Hepatocyte (in vitro differentiated cells): ENCODE data around the gene EVC2. TPM values are rescaled to one million over a fixed set of nuclear protein-coding genes. Genes with fewer than 3 reads are reported as not detected.

Experiments used
- DNase-seq: peaks from one replicate; pipeline ENCODE4 v3.0.0-alpha.2; 2016; ENCODE audit warnings: low spot score
- H2AFZ ChIP-seq: fragments of 200-600 bp; sonication (generic); 2 replicates; pipeline ENCODE4 v1.6.0; 2016; ENCODE audit warnings: antibody characterized with exemption, mild to moderate bottlenecking
- H3K27ac ChIP-seq: fragments of 200-600 bp; sonication (generic); 2 replicates; pipeline ENCODE4 v1.5.1; 2016; ENCODE audit warnings: mild to moderate bottlenecking
- H3K27me3 ChIP-seq: fragments of 200-600 bp; sonication (generic); 2 replicates; pipeline ENCODE4 v1.6.1; 2016
- H3K36me3 ChIP-seq: fragments of 200-600 bp; sonication (generic); replicated peaks from 2 replicates; pipeline ENCODE4 v1.5.1; 2016; ENCODE audit warnings: low read depth; ENCODE audit not compliant: insufficient read depth
- H3K4me1 ChIP-seq: fragments of 200-600 bp; sonication (generic); 2 replicates; pipeline ENCODE4 v1.5.1; 2016; ENCODE audit warnings: mild to moderate bottlenecking, moderate library complexity; ENCODE audit not compliant: insufficient read depth
- H3K4me2 ChIP-seq: fragments of 200-600 bp; sonication (generic); 2 replicates; pipeline ENCODE4 v1.6.0; 2016
- H3K4me3 ChIP-seq: fragments of 200-600 bp; sonication (generic); 2 replicates; pipeline ENCODE4 v1.5.1; 2016; ENCODE audit warnings: mild to moderate bottlenecking
- H3K79me2 ChIP-seq: fragments of 200-600 bp; sonication (generic); 2 replicates; pipeline ENCODE4 v1.6.0; 2017; ENCODE audit warnings: mild to moderate bottlenecking
- H3K9me2 ChIP-seq: fragments of 200-600 bp; sonication (generic); replicated peaks from 2 replicates; pipeline ENCODE4 v1.6.0; 2017; ENCODE audit warnings: mild to moderate bottlenecking; ENCODE audit not compliant: insufficient read depth
- H3K9me3 ChIP-seq: fragments of 200-600 bp; sonication (generic); 2 replicates; pipeline ENCODE4 v1.5.1; 2016; ENCODE audit warnings: low read depth, mild to moderate bottlenecking
- H4K20me1 ChIP-seq: fragments of 200-600 bp; sonication (generic); 2 replicates; pipeline ENCODE4 v1.6.0; 2016; ENCODE audit warnings: mild to moderate bottlenecking; ENCODE audit not compliant: insufficient read depth, poor library complexity, severe bottlenecking
- CTCF ChIP-seq: fragments of 200-600 bp; sonication (generic); IDR thresholded peaks from 2 replicates; pipeline ENCODE4 v1.5.1; 2016; ENCODE audit warnings: antibody characterized with exemption, mild to moderate bottlenecking; ENCODE audit not compliant: poor library complexity
- EZH2 ChIP-seq: fragments of 200-600 bp; sonication (generic); IDR thresholded peaks from 2 replicates; pipeline ENCODE4 v1.6.1; 2016; ENCODE audit warnings: antibody characterized with exemption, mild to moderate bottlenecking, borderline replicate concordance
- EZH2phosphoT487 ChIP-seq: fragments of 200-600 bp; sonication (generic); IDR thresholded peaks from one replicate; pipeline ENCODE4 v1.6.1; 2018; ENCODE audit warnings: antibody characterized with exemption, mild to moderate bottlenecking, low read depth, moderate library complexity; ENCODE audit not compliant: unreplicated experiment, severe bottlenecking
- WGBS: methylation state at CpG from one replicate; pipeline ENCODE4 v1.1.6; 2016; ENCODE audit warnings: low lambda C conversion rate; ENCODE audit errors: missing lambda C conversion rate; 5-methylcytosine and 5-hydroxymethylcytosine counted together
- polyA plus RNA-seq: library from polyadenylated mRNA; unstranded; fragments of >200 nt; fragmentation: Nextera tagmentation; extraction: Ambion mirVana; gene quantifications from 2 replicates; pipeline ENCODE4 v1.2.1, GENCODE V29; 2016
- total RNA-seq: library from RNA; depleted of rRNA; stranded (reverse); fragments of >200 nt; gene quantifications from 2 replicates; pipeline ENCODE4 v1.2.3, GENCODE V29; 2014

The EVC2 gene
- total and polyA plus RNA-seq, 2 experiments from 2014 or later, result 3.0 to 4.2 TPM

GRCh38 chr4:5574386-5574785, 134.0 kb downstream of the EVC2 start:
- 97% methylated on average over 5 of the region's 5 CpGs for WGBS
- Histone ChIP-seq H2AFZ (no peak overlapping the region), H3K27me3 (no peaks in the 10 kb centered on the region), H3K4me1 (no peaks in the 10 kb centered on the region), H3K9me3 (no peaks in the 10 kb centered on the region), H3K9me2 (no peaks in the 10 kb centered on the region), H4K20me1 (no peaks in the 10 kb centered on the region), H3K36me3 (no peaks in the 10 kb centered on the region), H3K4me2 (no peak overlapping the region), H3K27ac (no peak overlapping the region), H3K4me3 (no peak overlapping the region), H3K79me2 (no peaks in the 10 kb centered on the region)
- TF ChIP-seq EZH2, result no peak
- DNase-seq, result no peak

GRCh38 chr4:5573965-5574364, 134.4 kb downstream of the EVC2 start:
- H3K4me1 ChIP-seq, result no peaks in the 10 kb centered on the region
- no peaks in the 10 kb centered on the region for H3K9me2 ChIP-seq
- no peak overlapping the region for H2AFZ ChIP-seq
- H3K27ac ChIP-seq, result no peak overlapping the region
- no peaks in the 10 kb centered on the region for H3K79me2 ChIP-seq
- no peaks in the 10 kb centered on the region for H3K27me3 ChIP-seq
- 93% methylated on average over 8 of the region's 8 CpGs for WGBS
- no peaks in the 10 kb centered on the region for H3K9me3 ChIP-seq
- DNase-seq, result no peak
- no peaks in the 10 kb centered on the region for H4K20me1 ChIP-seq
- H3K4me3 ChIP-seq, result no peak overlapping the region
- TF ChIP-seq EZH2phosphoT487, result no peak
- no peak overlapping the region for H3K4me2 ChIP-seq
- no peaks in the 10 kb centered on the region for H3K36me3 ChIP-seq

- Histone ChIP-seq H3K4me3 (no peak overlapping the region), H3K4me2 (no peak overlapping the region), H3K36me3 (no peaks in the 10 kb centered on the region), H3K27ac (no peak overlapping the region), H3K27me3 (no peaks in the 10 kb centered on the region), H3K79me2 (no peaks in the 10 kb centered on the region), H4K20me1 (no peaks in the 10 kb centered on the region), H3K9me2 (no peaks in the 10 kb centered on the region), H3K9me3 (no peaks in the 10 kb centered on the region), H3K4me1 (no peaks in the 10 kb centered on the region), H2AFZ (no peak overlapping the region)
- DNase-seq, result no peak
- TF ChIP-seq EZH2phosphoT487, result no peak
- TF ChIP-seq EZH2, result no peak
- TF ChIP-seq CTCF, result no peak
- 91% methylated on average over 5 of the region's 5 CpGs for WGBS
Measured at GRCh38 chr4:5572751-5573150, 135.6 kb downstream of the EVC2 start.

GRCh38 chr4:5572114-5572513, 136.2 kb downstream of the EVC2 start:
- H3K27me3 ChIP-seq, result no peaks in the 10 kb centered on the region
- no peaks in the 10 kb centered on the region for H3K9me3 ChIP-seq
- no peak overlapping the region for H3K4me3 ChIP-seq
- no peak overlapping the region for H3K4me2 ChIP-seq
- no peaks in the 10 kb centered on the region for H3K36me3 ChIP-seq
- H3K27ac ChIP-seq, result no peak overlapping the region
- TF ChIP-seq EZH2 (no peak), CTCF (no peak), EZH2phosphoT487 (no peak)
- H3K4me1 ChIP-seq, result no peaks in the 10 kb centered on the region
- no peaks in the 10 kb centered on the region for H4K20me1 ChIP-seq
- DNase-seq, result no peak
- H2AFZ ChIP-seq, result no peak overlapping the region
- 96% methylated on average over 2 of the region's 2 CpGs for WGBS
- H3K79me2 ChIP-seq, result no peaks in the 10 kb centered on the region
- no peaks in the 10 kb centered on the region for H3K9me2 ChIP-seq
